ENCODE measurements around the gene SENP1.

Gene SENP1

GRCh38 chr12:48105321-48105866, 485 bp downstream of the SENP1 start:
- peak overlapping the region; percentile 10 to 85 for H3K4ac ChIP-seq (ENCODE audit: low read depth in 1 of 2, low read length in 2 of 2)
- WGBS, result 1% methylated on average over 19 of the region's 30 CpGs
- peaks cover 2% of the 10 kb centered on the region for H3K79me1 ChIP-seq (replicated peaks; ENCODE audit: low read length, poor library complexity, severe bottlenecking)
- H2BK12ac ChIP-seq (ENCODE audit: low read length in 2 of 2), result peak overlapping the region in 1 of 2 experiments; percentile 49
- peak overlapping the region; percentile 26 for H2BK15ac ChIP-seq (ENCODE audit: low read depth, poor library complexity, severe bottlenecking)
- no peak overlapping the region for H3K23ac ChIP-seq (ENCODE audit: low read length in 2 of 2)
- H3K4me1 ChIP-seq (ENCODE audit: control insufficient read depth, insufficient read depth, low read depth, low read length), result peaks cover 4% of the 10 kb centered on the region
- no peak for DNase-seq
- no peak overlapping the region for H2AK5ac ChIP-seq (ENCODE audit: low read length, severe bottlenecking)
- peak overlapping the region; percentile 72 for H2AFZ ChIP-seq (ENCODE audit: low read depth, low read length)
- peak overlapping the region; percentile 92 for H4K8ac ChIP-seq (ENCODE audit: low read length)
- peak overlapping the region; percentile 99 for H3K9ac ChIP-seq (ENCODE audit: low read length)
- peak overlapping the region; percentile 59 for H3K27ac ChIP-seq (ENCODE audit: low read length, poor library complexity, severe bottlenecking)
- peak overlapping the region; percentile 93 to 96 for H3K18ac ChIP-seq (ENCODE audit: low read depth in 1 of 2, low read length in 2 of 2)
- H3K27me3 ChIP-seq (ENCODE audit: control insufficient read depth in 1 of 2, insufficient read depth in 1 of 2, low read length in 2 of 2), result peaks cover 0 to 2% of the 10 kb centered on the region in 2 experiments
- H3K36me3 ChIP-seq (ENCODE audit: control insufficient read depth in 1 of 2, insufficient read depth in 2 of 2, low read depth in 1 of 2, low read length in 2 of 2), result no peaks in the 10 kb centered on the region
- peak overlapping the region; percentile 86 for H3K4me2 ChIP-seq (ENCODE audit: low read length, poor library complexity, severe bottlenecking)
- H2BK120ac ChIP-seq (ENCODE audit: low read depth, low read length), result peak overlapping the region; percentile 51
- H3K4me3 ChIP-seq (ENCODE audit: insufficient read depth in 1 of 2, low read depth in 1 of 2, low read length in 2 of 2), result peak overlapping the region; percentile 85 to 100
- peak overlapping the region; percentile 88 for H4K91ac ChIP-seq (ENCODE audit: low read length)
- no peak overlapping the region for H2BK5ac ChIP-seq (ENCODE audit: low read depth, low read length, poor library complexity, severe bottlenecking)
- peak overlapping the region in 1 of 2 experiments; percentile 19 for H3K14ac ChIP-seq (ENCODE audit: low read length in 2 of 2)
- no peaks in the 10 kb centered on the region for H3K9me3 ChIP-seq (ENCODE audit: control insufficient read depth, low read length)

GRCh38 chr12:48104531-48104930, 1.3 kb downstream of the SENP1 start:
- peaks cover 4% of the 10 kb centered on the region for H3K4me1 ChIP-seq (ENCODE audit: control insufficient read depth, insufficient read depth, low read depth, low read length)
- no peak overlapping the region for H2BK12ac ChIP-seq (ENCODE audit: low read length in 2 of 2)
- H3K23ac ChIP-seq (ENCODE audit: low read length in 2 of 2), result no peak overlapping the region
- no peak overlapping the region for H2BK120ac ChIP-seq (ENCODE audit: low read depth, low read length)
- no peak overlapping the region for H3K27ac ChIP-seq (ENCODE audit: low read length, poor library complexity, severe bottlenecking)
- no peak overlapping the region for H4K91ac ChIP-seq (ENCODE audit: low read length)
- H3K18ac ChIP-seq (ENCODE audit: low read depth in 1 of 2, low read length in 2 of 2), result no peak overlapping the region
- 94% methylated on average over 3 of the region's 4 CpGs for WGBS
- peaks cover 2% of the 10 kb centered on the region for H3K79me1 ChIP-seq (replicated peaks; ENCODE audit: low read length, poor library complexity, severe bottlenecking)
- DNase-seq, result no peak
- peak overlapping the region; percentile 5 for H3K4me2 ChIP-seq (ENCODE audit: low read length, poor library complexity, severe bottlenecking)
- H3K36me3 ChIP-seq (ENCODE audit: control insufficient read depth in 1 of 2, insufficient read depth in 2 of 2, low read depth in 1 of 2, low read length in 2 of 2), result no peaks in the 10 kb centered on the region
- H3K4me3 ChIP-seq (ENCODE audit: insufficient read depth in 1 of 2, low read depth in 1 of 2, low read length in 2 of 2), result peak overlapping the region in 1 of 2 experiments; percentile 100
- H4K8ac ChIP-seq (ENCODE audit: low read length), result no peak overlapping the region
- no peaks in the 10 kb centered on the region for H3K9me3 ChIP-seq (ENCODE audit: control insufficient read depth, low read length)
- H2AK5ac ChIP-seq (ENCODE audit: low read length, severe bottlenecking), result no peak overlapping the region
- no peak overlapping the region for H3K4ac ChIP-seq (ENCODE audit: low read depth in 1 of 2, low read length in 2 of 2)
- no peaks in the 10 kb centered on the region for H3K27me3 ChIP-seq (ENCODE audit: control insufficient read depth in 1 of 2, insufficient read depth in 1 of 2, low read length in 2 of 2)
- no peak overlapping the region for H2BK5ac ChIP-seq (ENCODE audit: low read depth, low read length, poor library complexity, severe bottlenecking)
- H3K14ac ChIP-seq (ENCODE audit: low read length in 2 of 2), result no peak overlapping the region
- no peak overlapping the region for H2BK15ac ChIP-seq (ENCODE audit: low read depth, poor library complexity, severe bottlenecking)
- H2AFZ ChIP-seq (ENCODE audit: low read depth, low read length), result no peak overlapping the region
- peak overlapping the region; percentile 99 for H3K9ac ChIP-seq (ENCODE audit: low read length)

- H3K36me3 ChIP-seq (ENCODE audit: control insufficient read depth in 1 of 2, insufficient read depth in 2 of 2, low read depth in 1 of 2, low read length in 2 of 2), result peaks cover 14 to 68% of the 10 kb centered on the region in 2 experiments
- H3K27ac ChIP-seq (ENCODE audit: low read length, poor library complexity, severe bottlenecking), result no peak overlapping the region
- H3K4me1 ChIP-seq (ENCODE audit: control insufficient read depth, insufficient read depth, low read depth, low read length), result no peaks in the 10 kb centered on the region
- no CpG with 5 or more reads among the region's 1 CpG for whole genome bisulfite sequencing
- H4K91ac ChIP-seq (ENCODE audit: low read length), result no peak overlapping the region
- H2BK15ac ChIP-seq (ENCODE audit: low read depth, poor library complexity, severe bottlenecking), result no peak overlapping the region
- H2BK12ac ChIP-seq (ENCODE audit: low read length in 2 of 2), result no peak overlapping the region
- no peak overlapping the region for H3K4me3 ChIP-seq (ENCODE audit: insufficient read depth in 1 of 2, low read depth in 1 of 2, low read length in 2 of 2)
- H2BK5ac ChIP-seq (ENCODE audit: low read depth, low read length, poor library complexity, severe bottlenecking), result no peak overlapping the region
- no peak for DNase-seq
- no peak overlapping the region for H2BK120ac ChIP-seq (ENCODE audit: low read depth, low read length)
- no peak overlapping the region for H4K8ac ChIP-seq (ENCODE audit: low read length)
- H3K4me2 ChIP-seq (ENCODE audit: low read length, poor library complexity, severe bottlenecking), result no peak overlapping the region
- H3K23ac ChIP-seq (ENCODE audit: low read length in 2 of 2), result no peak overlapping the region
- H3K4ac ChIP-seq (ENCODE audit: low read depth in 1 of 2, low read length in 2 of 2), result no peak overlapping the region
- H3K18ac ChIP-seq (ENCODE audit: low read depth in 1 of 2, low read length in 2 of 2), result no peak overlapping the region
- no peak overlapping the region for H3K9ac ChIP-seq (ENCODE audit: low read length)
- peaks cover 16% of the 10 kb centered on the region for H3K79me1 ChIP-seq (replicated peaks; ENCODE audit: low read length, poor library complexity, severe bottlenecking)
- no peaks in the 10 kb centered on the region for H3K9me3 ChIP-seq (ENCODE audit: control insufficient read depth, low read length)
- H2AK5ac ChIP-seq (ENCODE audit: low read length, severe bottlenecking), result no peak overlapping the region
- H2AFZ ChIP-seq (ENCODE audit: low read depth, low read length), result no peak overlapping the region
- H3K14ac ChIP-seq (ENCODE audit: low read length in 2 of 2), result no peak overlapping the region
- no peaks in the 10 kb centered on the region for H3K27me3 ChIP-seq (ENCODE audit: control insufficient read depth in 1 of 2, insufficient read depth in 1 of 2, low read length in 2 of 2)
Measured at GRCh38 chr12:48092611-48093010, 13.3 kb downstream of the SENP1 start.

GRCh38 chr12:48086327-48086726, 19.6 kb downstream of the SENP1 start:
- H3K18ac ChIP-seq (ENCODE audit: low read depth in 1 of 2, low read length in 2 of 2), result no peak overlapping the region
- H2BK12ac ChIP-seq (ENCODE audit: low read length in 2 of 2), result no peak overlapping the region
- H3K4me3 ChIP-seq (ENCODE audit: insufficient read depth in 1 of 2, low read depth in 1 of 2, low read length in 2 of 2), result no peak overlapping the region
- H3K4ac ChIP-seq (ENCODE audit: low read depth in 1 of 2, low read length in 2 of 2), result no peak overlapping the region
- H2BK120ac ChIP-seq (ENCODE audit: low read depth, low read length), result no peak overlapping the region
- no peak overlapping the region for H4K8ac ChIP-seq (ENCODE audit: low read length)
- no peak overlapping the region for H2AFZ ChIP-seq (ENCODE audit: low read depth, low read length)
- no peak for DNase-seq
- H3K9me3 ChIP-seq (ENCODE audit: control insufficient read depth, low read length), result no peaks in the 10 kb centered on the region
- no peak overlapping the region for H3K14ac ChIP-seq (ENCODE audit: low read length in 2 of 2)
- H3K23ac ChIP-seq (ENCODE audit: low read length in 2 of 2), result no peak overlapping the region
- H3K9ac ChIP-seq (ENCODE audit: low read length), result no peak overlapping the region
- H2BK5ac ChIP-seq (ENCODE audit: low read depth, low read length, poor library complexity, severe bottlenecking), result no peak overlapping the region
- no peak overlapping the region for H2BK15ac ChIP-seq (ENCODE audit: low read depth, poor library complexity, severe bottlenecking)
- no peak overlapping the region for H2AK5ac ChIP-seq (ENCODE audit: low read length, severe bottlenecking)
- peaks cover 17 to 78% of the 10 kb centered on the region in 2 experiments for H3K36me3 ChIP-seq (ENCODE audit: control insufficient read depth in 1 of 2, insufficient read depth in 2 of 2, low read depth in 1 of 2, low read length in 2 of 2)
- H3K4me1 ChIP-seq (ENCODE audit: control insufficient read depth, insufficient read depth, low read depth, low read length), result no peaks in the 10 kb centered on the region
- H3K27ac ChIP-seq (ENCODE audit: low read length, poor library complexity, severe bottlenecking), result no peak overlapping the region
- H4K91ac ChIP-seq (ENCODE audit: low read length), result no peak overlapping the region
- peaks cover 4% of the 10 kb centered on the region for H3K79me1 ChIP-seq (replicated peaks; ENCODE audit: low read length, poor library complexity, severe bottlenecking)
- no peak overlapping the region for H3K4me2 ChIP-seq (ENCODE audit: low read length, poor library complexity, severe bottlenecking)
- WGBS, result no CpG with 5 or more reads among the region's 3 CpGs
- H3K27me3 ChIP-seq (ENCODE audit: control insufficient read depth in 1 of 2, insufficient read depth in 1 of 2, low read length in 2 of 2), result no peaks in the 10 kb centered on the region

Measured in mesenchymal stem cell (in vitro differentiated cells and primary cell).